Erythroblast (primary cell): Measurements from ENCODE around the gene MRGPRE.

Source experiments
- GATA1 ChIP-seq: IDR thresholded peaks from 2 replicates; pipeline ENCODE4 v1.6.1; 2011; ENCODE audit warnings: low read depth, mild to moderate bottlenecking, control low read depth, low read length, moderate library complexity
- POLR2A ChIP-seq: IDR thresholded peaks from 2 replicates; pipeline ENCODE4 v1.6.1; 2011; ENCODE audit warnings: mild to moderate bottlenecking, low read length

- TF ChIP-seq POLR2A = no peak
- no peak for TF ChIP-seq GATA1
These were observed 32.5 kb downstream of the MRGPRE start for GRCh38 chr11:3199537-3200295.
